SK-N-SH treated with all-trans-retinoic acid at 6 μM for 48 hours (cell line): ENCODE data around the gene CCDC171.

Experiments used
- ATAC-seq: fragments of 200-7000 bp; cut with Tn5 transposase; 3 replicates; pipeline ENCODE4 v1.9.1; 2020; ENCODE audit warnings: mild to moderate bottlenecking, moderate library complexity
- ARNTL ChIP-seq: fragments of 450-650 bp; formaldehyde crosslinking; IDR thresholded peaks from 2 replicates; pipeline ENCODE4 v1.5.0; 2020; ENCODE audit warnings: low read depth, mild to moderate bottlenecking, moderate library complexity, borderline replicate concordance
- BACH2 ChIP-seq: fragments of 250-450 bp; sonication (Bioruptor Pico); IDR thresholded peaks from 2 replicates; pipeline ENCODE4 v1.9.0; 2021; ENCODE audit warnings: mild to moderate bottlenecking, borderline replicate concordance
- ESRRG ChIP-seq: fragments of 250-450 bp; sonication (Bioruptor Pico); IDR thresholded peaks from 2 replicates; pipeline ENCODE4 v1.6.1; 2021; ENCODE audit warnings: mild to moderate bottlenecking
- GLIS3 ChIP-seq: fragments of 250-450 bp; sonication (Bioruptor Pico); IDR thresholded peaks from 2 replicates; pipeline ENCODE4 v1.5.0; 2020; ENCODE audit warnings: mild to moderate bottlenecking, moderate library complexity
- ISL1 ChIP-seq: fragments of 250-450 bp; sonication (Bioruptor Pico); IDR thresholded peaks from 2 replicates; pipeline ENCODE4 v2.1.2; 2022; ENCODE audit warnings: mild to moderate bottlenecking, moderate library complexity
- OSR1 ChIP-seq: fragments of 250-450 bp; sonication (Bioruptor Pico); IDR thresholded peaks from 2 replicates; pipeline ENCODE4 v1.8.0; 2022; ENCODE audit warnings: moderate library complexity, mild to moderate bottlenecking, inconsistent platforms
- PPARA ChIP-seq: fragments of 250-450 bp; sonication (Bioruptor Pico); IDR thresholded peaks from 2 replicates; pipeline ENCODE4 v1.5.0; 2020; ENCODE audit warnings: mild to moderate bottlenecking, borderline replicate concordance
- RARB ChIP-seq: fragments of 250-450 bp; sonication (Bioruptor Pico); IDR thresholded peaks from 2 replicates; pipeline ENCODE4 v1.8.0; 2021; ENCODE audit warnings: mild to moderate bottlenecking, moderate library complexity
- SNAI2 ChIP-seq: fragments of 250-450 bp; sonication (Bioruptor Pico); IDR thresholded peaks from 2 replicates; pipeline ENCODE4 v1.5.0; 2020; ENCODE audit warnings: mild to moderate bottlenecking, moderate library complexity
- TCF4 ChIP-seq: fragments of 250-450 bp; sonication (Bioruptor Pico); IDR thresholded peaks from 2 replicates; pipeline ENCODE4 v1.8.0; 2021; ENCODE audit warnings: mild to moderate bottlenecking, moderate library complexity, borderline replicate concordance
- TOX ChIP-seq: fragments of 250-450 bp; sonication (Bioruptor Pico); IDR thresholded peaks from 2 replicates; pipeline ENCODE4 v1.8.0; 2021; ENCODE audit warnings: mild to moderate bottlenecking, moderate library complexity, borderline replicate concordance
- ZC3H10 ChIP-seq: fragments of 250-450 bp; sonication (Bioruptor Pico); IDR thresholded peaks from 2 replicates; pipeline ENCODE4 v1.5.1; 2021; ENCODE audit warnings: mild to moderate bottlenecking, moderate library complexity
- ZFP30 ChIP-seq: fragments of 450-650 bp; formaldehyde crosslinking; IDR thresholded peaks from 2 replicates; pipeline ENCODE4 v1.5.0; 2022; ENCODE audit warnings: mild to moderate bottlenecking, moderate library complexity
- ZNF70 ChIP-seq: fragments of 450-650 bp; formaldehyde crosslinking; IDR thresholded peaks from 2 replicates; pipeline ENCODE4 v1.5.0; 2020; ENCODE audit warnings: mild to moderate bottlenecking, moderate library complexity
- ZNF8 ChIP-seq: fragments of 450-650 bp; formaldehyde crosslinking; IDR thresholded peaks from 2 replicates; pipeline ENCODE4 v1.5.0; 2020; ENCODE audit warnings: mild to moderate bottlenecking, moderate library complexity
- TF ChIP-seq, protein P1 (sequence below): fragments of 250-450 bp; sonication (Bioruptor Pico); IDR thresholded peaks from 2 replicates; pipeline ENCODE4 v1.5.0; 2020; ENCODE audit warnings: mild to moderate bottlenecking, moderate library complexity
- TF ChIP-seq, protein P2 (sequence below): fragments of 250-450 bp; sonication (Bioruptor Pico); IDR thresholded peaks from 2 replicates; pipeline ENCODE4 v1.5.1; 2021; ENCODE audit warnings: mild to moderate bottlenecking, moderate library complexity
- TF ChIP-seq, protein P3 (sequence below): fragments of 250-450 bp; sonication (Bioruptor Pico); IDR thresholded peaks from 2 replicates; pipeline ENCODE4 v1.5.1; 2020; ENCODE audit warnings: low read depth, mild to moderate bottlenecking, moderate library complexity
- TF ChIP-seq, protein P4 (sequence below): fragments of 250-450 bp; sonication (Bioruptor Pico); IDR thresholded peaks from 2 replicates; pipeline ENCODE4 v1.8.0; 2021; ENCODE audit warnings: low read depth, mild to moderate bottlenecking, moderate library complexity, borderline replicate concordance
- TF ChIP-seq, protein P5 (sequence below): fragments of 250-450 bp; sonication (Bioruptor Pico); IDR thresholded peaks from 2 replicates; pipeline ENCODE4 v1.8.0; 2020; ENCODE audit warnings: mild to moderate bottlenecking, moderate library complexity, borderline replicate concordance

The CCDC171 gene

DNA sequence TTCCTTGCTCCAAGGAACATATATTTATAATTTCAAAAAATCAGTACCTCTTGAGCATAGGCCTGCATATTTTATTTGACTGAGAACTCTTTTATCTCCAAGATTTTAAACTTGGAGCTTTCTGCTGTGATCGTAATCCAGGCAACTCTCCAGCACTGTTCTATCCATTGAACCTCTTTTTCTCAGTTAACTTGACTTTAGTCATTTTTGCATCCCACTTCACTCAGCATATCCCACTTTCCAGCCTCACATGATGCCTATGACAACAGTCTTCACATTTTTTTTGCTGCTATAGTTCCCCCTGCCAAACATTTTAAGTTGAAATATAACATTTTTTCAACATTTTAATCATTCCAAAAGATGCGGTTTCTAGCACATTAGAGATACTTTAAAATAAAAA, 33.0 kb upstream of the CCDC171 start:
- ATAC-seq: no peak
- TF ChIP-seq RARB (CRISPR knock-in tag) (no peak), ZNF8 (no peak), TCF4 (CRISPR knock-in tag) (no peak), PPARA (CRISPR knock-in tag) (no peak)
- TF ChIP-seq, protein P1, sequence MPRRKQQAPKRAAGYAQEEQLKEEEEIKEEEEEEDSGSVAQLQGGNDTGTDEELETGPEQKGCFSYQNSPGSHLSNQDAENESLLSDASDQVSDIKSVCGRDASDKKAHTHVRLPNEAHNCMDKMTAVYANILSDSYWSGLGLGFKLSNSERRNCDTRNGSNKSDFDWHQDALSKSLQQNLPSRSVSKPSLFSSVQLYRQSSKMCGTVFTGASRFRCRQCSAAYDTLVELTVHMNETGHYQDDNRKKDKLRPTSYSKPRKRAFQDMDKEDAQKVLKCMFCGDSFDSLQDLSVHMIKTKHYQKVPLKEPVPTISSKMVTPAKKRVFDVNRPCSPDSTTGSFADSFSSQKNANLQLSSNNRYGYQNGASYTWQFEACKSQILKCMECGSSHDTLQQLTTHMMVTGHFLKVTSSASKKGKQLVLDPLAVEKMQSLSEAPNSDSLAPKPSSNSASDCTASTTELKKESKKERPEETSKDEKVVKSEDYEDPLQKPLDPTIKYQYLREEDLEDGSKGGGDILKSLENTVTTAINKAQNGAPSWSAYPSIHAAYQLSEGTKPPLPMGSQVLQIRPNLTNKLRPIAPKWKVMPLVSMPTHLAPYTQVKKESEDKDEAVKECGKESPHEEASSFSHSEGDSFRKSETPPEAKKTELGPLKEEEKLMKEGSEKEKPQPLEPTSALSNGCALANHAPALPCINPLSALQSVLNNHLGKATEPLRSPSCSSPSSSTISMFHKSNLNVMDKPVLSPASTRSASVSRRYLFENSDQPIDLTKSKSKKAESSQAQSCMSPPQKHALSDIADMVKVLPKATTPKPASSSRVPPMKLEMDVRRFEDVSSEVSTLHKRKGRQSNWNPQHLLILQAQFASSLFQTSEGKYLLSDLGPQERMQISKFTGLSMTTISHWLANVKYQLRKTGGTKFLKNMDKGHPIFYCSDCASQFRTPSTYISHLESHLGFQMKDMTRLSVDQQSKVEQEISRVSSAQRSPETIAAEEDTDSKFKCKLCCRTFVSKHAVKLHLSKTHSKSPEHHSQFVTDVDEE: no peak
- TF ChIP-seq, protein P2, sequence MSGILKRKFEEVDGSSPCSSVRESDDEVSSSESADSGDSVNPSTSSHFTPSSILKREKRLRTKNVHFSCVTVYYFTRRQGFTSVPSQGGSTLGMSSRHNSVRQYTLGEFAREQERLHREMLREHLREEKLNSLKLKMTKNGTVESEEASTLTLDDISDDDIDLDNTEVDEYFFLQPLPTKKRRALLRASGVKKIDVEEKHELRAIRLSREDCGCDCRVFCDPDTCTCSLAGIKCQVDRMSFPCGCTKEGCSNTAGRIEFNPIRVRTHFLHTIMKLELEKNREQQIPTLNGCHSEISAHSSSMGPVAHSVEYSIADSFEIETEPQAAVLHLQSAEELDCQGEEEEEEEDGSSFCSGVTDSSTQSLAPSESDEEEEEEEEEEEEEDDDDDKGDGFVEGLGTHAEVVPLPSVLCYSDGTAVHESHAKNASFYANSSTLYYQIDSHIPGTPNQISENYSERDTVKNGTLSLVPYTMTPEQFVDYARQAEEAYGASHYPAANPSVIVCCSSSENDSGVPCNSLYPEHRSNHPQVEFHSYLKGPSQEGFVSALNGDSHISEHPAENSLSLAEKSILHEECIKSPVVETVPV (CRISPR knock-in tag): no peak
- TF ChIP-seq, protein P3, sequence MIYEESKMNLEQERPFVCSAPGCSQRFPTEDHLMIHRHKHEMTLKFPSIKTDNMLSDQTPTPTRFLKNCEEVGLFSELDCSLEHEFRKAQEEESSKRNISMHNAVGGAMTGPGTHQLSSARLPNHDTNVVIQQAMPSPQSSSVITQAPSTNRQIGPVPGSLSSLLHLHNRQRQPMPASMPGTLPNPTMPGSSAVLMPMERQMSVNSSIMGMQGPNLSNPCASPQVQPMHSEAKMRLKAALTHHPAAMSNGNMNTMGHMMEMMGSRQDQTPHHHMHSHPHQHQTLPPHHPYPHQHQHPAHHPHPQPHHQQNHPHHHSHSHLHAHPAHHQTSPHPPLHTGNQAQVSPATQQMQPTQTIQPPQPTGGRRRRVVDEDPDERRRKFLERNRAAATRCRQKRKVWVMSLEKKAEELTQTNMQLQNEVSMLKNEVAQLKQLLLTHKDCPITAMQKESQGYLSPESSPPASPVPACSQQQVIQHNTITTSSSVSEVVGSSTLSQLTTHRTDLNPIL (CRISPR knock-in tag): no peak
- TF ChIP-seq, protein P4, sequence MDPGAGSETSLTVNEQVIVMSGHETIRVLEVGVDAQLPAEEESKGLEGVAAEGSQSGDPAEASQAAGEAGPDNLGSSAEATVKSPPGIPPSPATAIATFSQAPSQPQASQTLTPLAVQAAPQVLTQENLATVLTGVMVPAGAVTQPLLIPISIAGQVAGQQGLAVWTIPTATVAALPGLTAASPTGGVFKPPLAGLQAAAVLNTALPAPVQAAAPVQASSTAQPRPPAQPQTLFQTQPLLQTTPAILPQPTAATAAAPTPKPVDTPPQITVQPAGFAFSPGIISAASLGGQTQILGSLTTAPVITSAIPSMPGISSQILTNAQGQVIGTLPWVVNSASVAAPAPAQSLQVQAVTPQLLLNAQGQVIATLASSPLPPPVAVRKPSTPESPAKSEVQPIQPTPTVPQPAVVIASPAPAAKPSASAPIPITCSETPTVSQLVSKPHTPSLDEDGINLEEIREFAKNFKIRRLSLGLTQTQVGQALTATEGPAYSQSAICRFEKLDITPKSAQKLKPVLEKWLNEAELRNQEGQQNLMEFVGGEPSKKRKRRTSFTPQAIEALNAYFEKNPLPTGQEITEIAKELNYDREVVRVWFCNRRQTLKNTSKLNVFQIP: no peak

DNA sequence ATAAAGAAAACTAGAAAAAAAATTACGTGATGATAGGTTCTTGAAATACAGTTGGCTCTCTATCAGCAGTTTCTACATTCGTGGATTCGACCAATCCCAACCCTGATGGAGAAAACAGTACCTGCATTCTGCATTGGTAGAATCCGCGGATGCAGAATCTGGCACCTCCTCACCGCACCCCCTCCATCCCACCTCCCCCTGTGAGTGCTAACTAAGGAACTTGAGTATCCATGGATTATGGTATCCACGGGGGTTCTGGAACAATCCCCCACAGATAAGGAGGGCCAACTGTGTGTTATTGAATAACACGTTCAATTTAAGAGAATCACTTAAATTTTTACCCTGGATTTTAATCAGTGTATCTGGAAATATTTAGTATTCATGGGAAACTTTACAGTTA, 31.6 kb upstream of the CCDC171 start:
- TF ChIP-seq, protein P5, sequence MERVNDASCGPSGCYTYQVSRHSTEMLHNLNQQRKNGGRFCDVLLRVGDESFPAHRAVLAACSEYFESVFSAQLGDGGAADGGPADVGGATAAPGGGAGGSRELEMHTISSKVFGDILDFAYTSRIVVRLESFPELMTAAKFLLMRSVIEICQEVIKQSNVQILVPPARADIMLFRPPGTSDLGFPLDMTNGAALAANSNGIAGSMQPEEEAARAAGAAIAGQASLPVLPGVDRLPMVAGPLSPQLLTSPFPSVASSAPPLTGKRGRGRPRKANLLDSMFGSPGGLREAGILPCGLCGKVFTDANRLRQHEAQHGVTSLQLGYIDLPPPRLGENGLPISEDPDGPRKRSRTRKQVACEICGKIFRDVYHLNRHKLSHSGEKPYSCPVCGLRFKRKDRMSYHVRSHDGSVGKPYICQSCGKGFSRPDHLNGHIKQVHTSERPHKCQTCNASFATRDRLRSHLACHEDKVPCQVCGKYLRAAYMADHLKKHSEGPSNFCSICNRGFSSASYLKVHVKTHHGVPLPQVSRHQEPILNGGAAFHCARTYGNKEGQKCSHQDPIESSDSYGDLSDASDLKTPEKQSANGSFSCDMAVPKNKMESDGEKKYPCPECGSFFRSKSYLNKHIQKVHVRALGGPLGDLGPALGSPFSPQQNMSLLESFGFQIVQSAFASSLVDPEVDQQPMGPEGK (CRISPR knock-in tag): no peak
- TF ChIP-seq TOX (CRISPR knock-in tag) (no peak), ZFP30 (CRISPR knock-in tag) (no peak), ZC3H10 (CRISPR knock-in tag) (no peak), ZNF8 (no peak), ARNTL (no peak), BACH2 (CRISPR knock-in tag) (no peak), OSR1 (CRISPR knock-in tag) (no peak), SNAI2 (CRISPR knock-in tag) (no peak), PPARA (CRISPR knock-in tag) (no peak), ISL1 (no peak), TCF4 (CRISPR knock-in tag) (no peak), GLIS3 (CRISPR knock-in tag) (no peak), ESRRG (CRISPR knock-in tag) (no peak), RARB (CRISPR knock-in tag) (no peak), ZNF70 (CRISPR knock-in tag) (no peak)
- TF ChIP-seq, protein P3 (CRISPR knock-in tag): no peak
- TF ChIP-seq, protein P1: no peak
- no peak for ATAC-seq
